HG02642 (cell line): ENCODE measurements around the gene MFAP4.

ENCODE experiments used
- ATAC-seq: cut with Tn5 transposase; IDR thresholded peaks from one replicate; pipeline ENCODE4 v1.9.1; 2021; ENCODE audit warnings: mild to moderate bottlenecking; ENCODE audit not compliant: unreplicated experiment, poor library complexity

The MFAP4 gene

GRCh38 chr17:19410875-19411620 lies 24.1 kb upstream of the MFAP4 start, which contains the start of gene RNF112:
Gene RNF112 (plus strand): TSS chr17:19411232. CDS start chr17:19411409, 177 bp downstream.
- ATAC-seq, result no peak

- no peak for ATAC-seq
These were observed 23.1 kb upstream of the MFAP4 start for GRCh38 chr17:19410091-19410490.

GRCh38 chr17:19409509-19409908 lies 22.5 kb upstream of the MFAP4 start:
- ATAC-seq, result no peak

GRCh38 chr17:19409066-19409465 lies 22.1 kb upstream of the MFAP4 start:
- no peak for ATAC-seq

GRCh38 chr17:19408346-19408710 lies 21.3 kb upstream of the MFAP4 start:
- ATAC-seq, result no peak

- ATAC-seq, result no peak
These were observed 20.8 kb upstream of the MFAP4 start for GRCh38 chr17:19407601-19408345.

- ATAC-seq, result no peak
These were observed 18.1 kb upstream of the MFAP4 start for GRCh38 chr17:19405114-19405513.

- no peak for ATAC-seq
These were observed 17.3 kb upstream of the MFAP4 start for GRCh38 chr17:19404264-19404663.

- no peak for ATAC-seq
These were observed 16.0 kb upstream of the MFAP4 start for GRCh38 chr17:19403021-19403420.

- ATAC-seq, result no peak
These were observed 15.2 kb upstream of the MFAP4 start for GRCh38 chr17:19402171-19402570.

- ATAC-seq, result no peak
These were observed 14.5 kb upstream of the MFAP4 start for GRCh38 chr17:19401321-19402010.

- no peak for ATAC-seq
These were observed 12.9 kb upstream of the MFAP4 start for GRCh38 chr17:19399750-19400450.

GRCh38 chr17:19398301-19399181 lies 11.6 kb upstream of the MFAP4 start:
- no peak for ATAC-seq

GRCh38 chr17:19397556-19398041 lies 10.6 kb upstream of the MFAP4 start:
- no peak for ATAC-seq

GRCh38 chr17:19392303-19392702 lies 5.3 kb upstream of the MFAP4 start:
- ATAC-seq, result no peak

GRCh38 chr17:19391432-19391831 lies 4.4 kb upstream of the MFAP4 start:
- no peak for ATAC-seq

- no peak for ATAC-seq
These were observed 4.0 kb upstream of the MFAP4 start for GRCh38 chr17:19390951-19391350.

GRCh38 chr17:19388791-19389785 lies 2.1 kb upstream of the MFAP4 start:
- ATAC-seq, result no peak
